Renal cortex interstitium (tissue), 15 donors: Measurements from ENCODE around the gene SLC22A2. TPM values are rescaled to one million over a fixed set of nuclear protein-coding genes. Genes with fewer than 3 reads are reported as not detected.
"Not testable (repeated sequence)": the region's sequence is repeated elsewhere in the genome, so short reads cannot be mapped to it uniquely, and the experiment has no call there.

Experiments
- DNase-seq, 11 donors: peaks; one replicate each; pipeline ENCODE4 v3.0.0-alpha.2; 2013; ENCODE audit warnings: low read depth in 9 of 11, low spot score in 4 of 11; ENCODE audit errors: extremely low read depth in 1 of 11
- long read RNA-seq, 16 experiments: transcript quantifications; one replicate each; lab custom pipeline, GENCODE V29; 2026
- polyA plus RNA-seq, 3 donors: library from polyadenylated mRNA; unstranded; fragments of 120-200 nt; gene quantifications; one replicate each; pipeline ENCODE4 v1.2.1, GENCODE V29; 2013; ENCODE audit not compliant: insufficient read length in 3 of 3

The SLC22A2 gene
- 10 to 100 TPM; 12.1 to 16.8 (median 15.0) TPM for polyA plus RNA-seq
- long read RNA-seq, donor 1 = 0 reads
- long read RNA-seq, donor 2 = 0 reads
- long read RNA-seq, donor 3, partial matches to known transcripts = 0 of 2 reads
- long read RNA-seq, donor 3, other reads (novel, unspliced or antisense) = 0 of 2 reads
- long read RNA-seq, donor 4, partial matches to known transcripts = 0 of 1 reads
- long read RNA-seq, donor 4, other reads (novel, unspliced or antisense) = 0 of 1 reads
- long read RNA-seq, donor 5 = 0 reads
- long read RNA-seq, donor 6 = 0 reads
- long read RNA-seq, donor 7, partial matches to known transcripts = 5 of 6 reads
- long read RNA-seq, donor 7, other reads (novel, unspliced or antisense) = 0 of 6 reads
- long read RNA-seq, donor 8 = 0 reads
- long read RNA-seq, donor 9 = 0 reads
- long read RNA-seq, donor 10, partial matches to known transcripts = 0 of 4 reads
- long read RNA-seq, donor 10, other reads (novel, unspliced or antisense) = 0 of 4 reads
- long read RNA-seq, donor 11 = 0 reads
- long read RNA-seq, donor 12 = 0 reads
- long read RNA-seq, donor 13 = 0 reads
- long read RNA-seq, donor 14 = 0 reads
- long read RNA-seq, donor 15, partial matches to known transcripts = 0 of 2 reads
- long read RNA-seq, donor 15, other reads (novel, unspliced or antisense) = 0 of 2 reads
- long read RNA-seq, donor 16, transcript SLC22A2-202 (11 exons, 2,597 nt) = major isoform, 6 of 16 reads
- long read RNA-seq, donor 16, partial matches to known transcripts = 10 of 16 reads
- long read RNA-seq, donor 16, other reads (novel, unspliced or antisense) = 0 of 16 reads

GRCh38 chr6:160258346-160259142 is at the start of gene SLC22A2:
Gene SLC22A2, minus strand, starts transcription at chr6:160258821. Its CDS starts 64 bp downstream, at chr6:160258757.
- DNase-seq = no peak

DNA sequence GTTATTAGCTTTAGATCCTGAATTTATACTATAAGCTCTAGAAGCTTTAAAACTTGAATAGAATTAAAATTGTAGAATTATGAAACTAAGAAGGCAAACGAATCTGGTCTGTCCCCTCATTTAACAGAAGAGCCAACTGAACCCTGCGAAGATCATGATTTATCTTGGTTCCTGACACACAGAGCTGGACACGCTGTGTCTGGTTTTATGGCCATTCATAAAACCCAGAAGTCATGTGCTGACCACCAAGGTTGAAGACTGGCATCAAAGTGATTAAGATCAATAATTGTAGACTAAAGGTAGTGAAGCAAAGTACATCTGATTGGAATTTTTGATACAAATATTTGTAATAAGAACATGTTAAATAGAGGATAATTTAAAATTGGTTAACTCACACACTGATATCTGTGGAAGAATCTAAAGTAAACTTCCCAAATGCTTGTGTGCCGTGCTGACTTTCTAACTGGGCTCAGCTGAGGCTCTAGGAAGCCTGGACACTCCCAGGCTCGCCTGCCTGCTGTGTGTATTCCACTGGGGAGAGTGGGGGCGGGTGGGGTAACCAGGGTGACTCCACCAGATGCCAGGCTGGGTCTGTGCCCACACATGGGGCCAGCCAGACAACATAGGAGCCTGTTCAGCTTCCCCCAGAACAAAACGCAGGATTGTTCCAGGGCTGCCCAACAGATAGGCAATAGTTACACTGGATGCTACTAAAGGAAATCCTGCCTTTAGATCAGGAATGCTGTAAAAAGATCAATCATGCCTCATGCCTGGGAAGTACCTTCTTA is 47.5 kb upstream of the SLC22A2 start:
- no peak for DNase-seq

GRCh38 chr6:160303806-160304205 is 45.2 kb upstream of the SLC22A2 start:
- no peak for DNase-seq

DNA sequence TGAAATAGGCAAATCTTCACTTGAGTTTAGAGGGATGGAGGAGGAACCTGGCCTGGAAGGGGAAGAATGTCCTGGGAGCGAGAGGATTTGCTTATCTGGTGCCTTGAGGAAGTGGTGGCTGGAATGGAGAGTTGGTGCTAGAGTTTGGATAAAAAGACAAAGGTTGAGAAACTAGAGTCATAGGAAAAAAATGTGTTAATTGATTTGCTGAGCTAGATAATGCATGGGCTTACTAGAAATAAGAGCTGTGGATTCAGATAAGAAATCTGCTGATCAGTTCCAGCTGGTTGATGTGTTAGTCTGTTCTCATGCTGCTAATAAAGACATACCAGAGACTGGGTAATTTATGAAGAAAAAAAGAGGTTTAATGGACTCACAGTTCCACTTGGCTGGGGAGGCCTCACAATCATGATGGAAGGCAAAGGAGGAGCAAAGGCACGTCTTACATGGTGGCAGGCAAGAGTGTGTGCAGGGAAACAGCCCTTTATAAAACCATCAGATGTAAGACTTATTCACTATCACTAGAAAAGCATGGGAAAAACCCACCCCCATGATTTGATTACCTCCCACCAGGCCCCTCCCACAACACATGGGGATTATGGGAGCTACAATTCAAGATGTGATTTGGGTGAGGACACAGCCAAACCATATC is 43.9 kb upstream of the SLC22A2 start:
- not testable (repeated sequence) for DNase-seq

- no peak for DNase-seq
These were observed 42.7 kb upstream of the SLC22A2 start for GRCh38 chr6:160301339-160301738.

DNA sequence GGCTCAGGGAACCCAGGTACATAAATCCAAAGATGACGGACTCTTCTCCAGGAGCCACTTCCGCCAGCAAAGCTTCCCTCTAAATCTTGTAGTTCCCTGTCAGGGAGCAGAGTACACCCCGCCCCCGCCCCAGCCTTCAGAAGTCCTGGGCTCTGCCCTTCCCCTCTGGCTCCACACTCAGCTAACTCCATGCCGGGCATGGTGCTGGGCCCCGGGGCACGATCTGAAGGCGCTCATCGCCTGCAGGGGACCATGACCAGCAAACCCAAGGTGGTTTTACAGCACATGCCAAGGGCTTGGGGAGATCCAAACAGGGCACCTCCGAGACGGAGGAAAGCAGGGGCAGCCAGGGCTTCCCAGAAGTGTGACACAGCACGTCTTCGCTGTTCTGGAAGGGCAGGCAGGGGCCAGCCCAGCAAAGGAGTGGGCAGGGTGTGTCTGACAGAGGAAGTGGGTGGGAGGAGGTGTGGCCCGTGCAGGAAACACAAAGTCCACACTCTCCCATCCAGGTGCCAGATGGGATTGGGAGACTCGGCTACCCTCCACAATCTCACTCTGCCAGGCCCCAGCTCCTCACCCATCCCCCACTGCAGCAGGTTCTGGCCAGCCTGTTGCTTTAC is 41.6 kb upstream of the SLC22A2 start:
- DNase-seq = peak in 1 of 11 donors; percentile 8

DNA sequence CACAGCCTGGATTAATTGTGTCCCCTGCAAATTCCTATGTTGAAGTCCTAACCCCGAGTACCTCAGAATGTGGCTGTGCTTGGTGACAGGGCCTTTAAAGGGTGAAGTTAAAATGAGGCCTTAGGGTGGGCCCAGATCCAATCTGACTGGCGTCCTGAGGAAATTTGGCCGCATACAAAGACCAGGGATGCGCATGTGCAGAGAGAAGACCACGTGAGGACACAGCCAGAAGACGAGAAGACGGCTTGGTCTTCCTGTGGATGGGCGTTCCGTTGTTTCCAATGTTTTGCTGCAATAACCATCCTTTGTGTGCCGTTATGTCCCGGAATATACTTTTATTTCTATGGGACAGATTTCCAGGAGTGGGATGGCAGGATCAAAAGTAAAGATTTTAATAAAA is 40.9 kb upstream of the SLC22A2 start:
- no peak for DNase-seq

GRCh38 chr6:160298121-160298520 is 39.5 kb upstream of the SLC22A2 start:
- no peak for DNase-seq

GRCh38 chr6:160297310-160297709 is 38.7 kb upstream of the SLC22A2 start:
- DNase-seq = no peak

DNA sequence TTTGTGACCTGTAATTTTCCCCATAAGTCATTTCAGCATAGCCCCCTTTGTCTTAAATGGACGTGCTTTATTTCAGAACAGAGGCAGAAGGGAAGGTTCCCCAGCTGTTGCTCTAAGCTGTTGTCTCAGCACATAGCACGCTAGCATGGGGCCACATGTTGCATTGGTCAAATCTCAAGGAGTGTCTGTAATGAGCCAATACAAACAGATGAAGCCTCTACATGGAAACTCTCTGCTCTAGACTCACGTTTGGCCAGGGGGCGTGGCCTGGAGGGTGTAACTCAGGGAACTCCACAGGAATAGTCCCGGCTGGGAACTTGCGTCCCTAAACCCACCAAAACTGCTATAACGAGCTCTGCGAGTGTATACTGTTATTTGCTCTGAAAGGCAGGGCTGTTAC is 35.2 kb upstream of the SLC22A2 start:
- no peak for DNase-seq

DNA sequence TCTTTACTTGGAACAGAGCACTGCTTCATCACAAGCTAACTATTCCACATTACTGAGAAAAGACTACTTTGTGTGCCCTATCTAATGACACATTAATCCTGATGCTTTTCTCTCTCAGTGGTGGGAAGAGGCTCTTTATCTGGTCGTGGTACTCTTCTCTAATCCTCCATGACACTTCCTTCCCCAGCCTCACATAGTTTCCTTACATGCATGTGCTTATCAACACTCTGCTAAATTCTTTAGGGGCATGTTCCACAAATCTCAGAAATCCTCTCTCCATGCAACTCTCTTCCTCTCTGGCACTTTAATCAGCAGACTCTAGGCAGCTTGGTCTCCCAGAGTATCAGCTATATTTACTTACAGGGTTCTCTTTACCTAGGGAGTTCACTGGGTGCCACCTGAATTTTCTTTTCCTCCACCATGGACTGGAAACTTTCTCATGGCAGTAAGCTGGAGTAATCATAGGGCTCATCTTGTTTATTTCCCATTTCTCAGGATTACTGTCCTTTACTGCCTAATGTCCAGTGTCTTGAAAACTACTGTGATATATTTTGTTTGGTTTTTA is 27.0 kb upstream of the SLC22A2 start:
- no peak for DNase-seq

DNA sequence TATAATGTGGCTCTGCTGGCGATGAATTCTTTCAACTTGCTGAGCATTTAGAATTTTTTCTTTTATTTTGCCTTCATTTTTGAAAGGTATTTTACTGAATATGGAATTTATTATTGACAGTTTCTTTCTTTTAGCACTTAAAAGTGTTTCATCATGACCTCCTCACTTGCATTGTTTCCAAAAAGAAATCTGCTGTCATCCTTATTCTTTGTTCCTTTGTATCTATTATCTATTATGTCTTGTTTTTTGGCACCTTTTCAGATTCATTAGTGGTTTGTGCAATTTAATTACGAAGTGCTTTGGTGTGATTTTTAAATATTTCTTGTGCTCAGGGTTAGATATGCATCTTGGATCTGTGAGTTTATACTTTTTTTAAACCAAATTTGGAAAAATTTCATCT is 26.0 kb upstream of the SLC22A2 start:
- DNase-seq = no peak

DNA sequence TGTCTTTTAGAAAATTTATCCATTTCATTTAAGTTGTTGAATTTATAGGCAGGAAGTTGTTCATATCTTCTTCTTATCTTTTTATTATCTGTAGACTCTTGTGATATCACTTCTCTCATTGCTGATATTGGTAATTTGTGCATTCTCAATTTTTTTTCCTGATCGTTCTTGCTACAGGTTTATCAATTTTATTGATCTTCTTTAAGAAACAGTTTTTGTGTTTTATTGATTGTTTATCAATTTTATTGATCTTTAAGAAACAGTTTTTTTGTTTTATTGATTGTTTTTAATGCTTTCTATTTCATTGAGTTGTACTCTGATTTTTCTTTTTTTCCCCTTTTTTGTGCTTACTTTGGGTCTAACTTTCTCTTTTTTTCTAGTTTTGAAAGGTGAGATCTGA is 23.8 kb upstream of the SLC22A2 start:
- DNase-seq = no peak

GRCh38 chr6:160279850-160280249 is 21.2 kb upstream of the SLC22A2 start:
- no peak for DNase-seq

DNA sequence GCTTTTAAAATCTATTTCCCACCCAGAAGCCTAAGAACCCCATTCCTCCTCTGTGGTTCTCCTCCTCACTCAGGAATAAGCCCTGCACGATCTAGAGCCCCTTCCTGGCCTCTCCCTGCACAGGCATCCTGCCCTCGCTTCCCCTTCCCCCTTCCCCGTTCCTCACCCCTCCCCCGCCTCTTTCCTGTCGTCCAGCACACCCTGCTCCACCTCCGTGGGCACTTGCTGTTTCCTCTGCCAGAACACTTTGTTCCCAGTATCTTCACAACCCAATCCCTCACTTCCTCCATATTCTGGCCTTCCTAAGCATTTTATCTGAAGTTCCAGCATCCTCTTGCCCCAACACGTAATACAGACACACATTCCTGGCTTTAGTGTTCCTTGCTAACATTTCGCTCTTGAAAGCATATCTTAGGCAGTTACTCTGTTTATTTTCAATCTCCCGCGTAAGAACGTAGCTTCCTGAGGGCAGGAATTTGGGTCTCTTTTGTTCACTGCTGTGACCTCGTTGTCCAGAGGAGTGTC is 20.2 kb upstream of the SLC22A2 start:
- DNase-seq = no peak

- DNase-seq = no peak
These were observed 19.7 kb upstream of the SLC22A2 start for GRCh38 chr6:160278311-160278710.

- no peak for DNase-seq
These were observed 18.9 kb upstream of the SLC22A2 start for GRCh38 chr6:160277546-160277945.
